GM21529 (cell line): ENCODE measurements around the gene RBMS3.

Experiments used
- ATAC-seq: cut with Tn5 transposase; IDR thresholded peaks from one replicate; pipeline ENCODE4 v1.9.1; 2021; ENCODE audit not compliant: unreplicated experiment

RBMS3 gene

DNA sequence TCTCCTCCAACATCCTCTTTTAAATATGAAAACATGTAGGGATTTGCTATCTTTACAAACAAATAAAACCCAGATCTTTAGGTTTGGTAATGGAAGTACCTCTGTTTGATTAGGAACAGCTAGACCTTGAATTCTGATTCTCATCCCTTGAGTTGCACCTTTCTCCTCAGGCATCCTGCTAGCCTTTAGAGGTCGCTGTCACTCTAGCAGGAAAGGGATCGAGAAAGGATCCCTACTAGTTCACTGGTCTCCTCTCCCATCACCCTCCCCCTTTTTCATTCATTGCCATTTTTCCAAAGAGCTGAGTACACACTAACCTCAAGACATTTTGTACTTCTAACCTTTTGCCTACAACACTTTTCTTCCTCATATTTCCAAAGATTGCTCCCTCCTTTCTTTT, 569.8 kb downstream of the RBMS3 start:
- ATAC-seq: no peak

DNA sequence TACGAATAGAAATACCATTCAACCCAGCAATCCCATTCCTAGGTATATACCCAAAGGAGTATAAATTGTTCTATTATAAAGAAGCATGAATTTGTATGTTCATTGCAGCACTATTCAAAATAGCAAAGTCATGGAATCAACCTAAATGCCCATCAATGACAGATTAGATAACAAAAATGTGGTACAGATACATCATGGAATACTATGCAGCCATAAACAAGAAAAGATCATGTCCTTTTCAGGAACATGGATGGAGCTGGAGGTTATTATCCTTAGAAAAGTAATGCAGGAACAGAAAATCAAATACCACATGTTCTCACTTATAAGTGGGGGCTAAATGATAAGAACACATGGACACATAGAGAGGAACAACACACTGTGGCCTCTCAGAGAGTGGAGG, 571.9 kb downstream of the RBMS3 start:
- no peak for ATAC-seq

DNA sequence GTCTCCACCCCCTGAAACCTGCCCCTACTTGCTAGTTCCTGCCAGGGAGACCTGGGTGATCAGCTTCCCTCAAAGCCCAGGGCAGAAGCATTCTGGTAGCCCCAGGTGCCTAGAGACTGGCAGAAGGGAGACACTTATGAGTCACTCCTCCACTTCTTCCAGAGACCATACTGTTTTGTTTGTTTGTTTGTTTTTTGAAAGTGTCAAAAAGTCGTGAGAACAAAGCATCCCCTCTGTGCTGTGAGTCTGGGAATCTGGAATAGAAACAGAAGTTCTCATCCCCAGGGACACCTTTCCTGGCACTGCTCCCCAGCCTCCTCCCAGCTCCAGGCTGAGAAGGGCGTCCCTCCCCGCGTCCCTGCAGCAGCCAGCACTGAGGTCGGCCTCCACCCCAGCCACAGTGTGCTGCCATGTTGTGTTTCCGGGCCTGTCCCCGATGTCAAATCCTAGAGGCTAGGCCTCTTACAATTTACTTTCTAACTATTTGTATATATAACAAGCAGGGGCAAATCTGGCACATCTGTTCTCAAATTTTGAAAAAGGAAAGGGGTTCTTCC, 573.0 kb downstream of the RBMS3 start:
- no peak for ATAC-seq

DNA sequence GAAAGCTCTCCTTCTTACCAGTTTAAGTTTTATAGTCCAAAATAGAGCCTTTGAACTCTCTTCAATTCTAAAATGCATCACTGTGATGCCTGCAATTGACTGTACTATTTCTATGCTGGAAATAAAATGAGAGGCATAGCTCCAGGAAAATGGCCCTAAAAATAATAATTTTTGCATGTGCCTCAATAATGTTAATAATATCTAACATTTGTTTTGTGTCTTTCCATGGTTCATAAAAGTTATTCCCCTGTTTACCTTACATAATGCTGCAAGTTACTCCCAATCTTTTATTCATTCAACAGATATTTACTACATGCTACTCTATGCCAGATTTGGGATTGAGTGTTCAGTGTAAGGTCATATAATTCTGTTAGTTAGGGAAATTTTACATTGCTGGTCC, 574.0 kb downstream of the RBMS3 start:
- ATAC-seq: no peak

DNA sequence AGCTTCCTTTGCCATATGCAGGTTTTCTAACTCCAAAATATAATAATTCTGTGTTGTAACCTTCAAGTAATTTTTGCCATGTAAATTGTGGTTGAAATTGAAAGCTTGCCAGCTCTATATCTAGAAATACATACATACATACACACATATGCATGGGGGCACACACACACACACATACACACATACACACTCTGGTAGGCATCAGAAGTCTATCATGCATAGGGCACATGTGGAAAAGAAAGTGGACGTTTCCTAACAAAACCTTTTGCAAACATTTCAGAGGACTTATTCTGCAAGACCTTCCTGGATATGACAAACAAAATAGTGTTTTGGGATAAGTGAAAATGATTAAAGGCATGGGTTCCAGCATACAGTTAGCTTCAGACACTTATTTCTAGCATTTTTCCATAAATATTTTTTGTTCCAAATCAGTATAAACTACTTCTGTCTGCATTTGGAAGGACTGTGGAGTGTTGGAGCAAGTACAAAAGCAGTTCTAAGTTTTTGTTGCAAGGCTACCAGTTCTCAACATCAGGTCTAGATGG, 578.9 kb downstream of the RBMS3 start:
- no peak for ATAC-seq

DNA sequence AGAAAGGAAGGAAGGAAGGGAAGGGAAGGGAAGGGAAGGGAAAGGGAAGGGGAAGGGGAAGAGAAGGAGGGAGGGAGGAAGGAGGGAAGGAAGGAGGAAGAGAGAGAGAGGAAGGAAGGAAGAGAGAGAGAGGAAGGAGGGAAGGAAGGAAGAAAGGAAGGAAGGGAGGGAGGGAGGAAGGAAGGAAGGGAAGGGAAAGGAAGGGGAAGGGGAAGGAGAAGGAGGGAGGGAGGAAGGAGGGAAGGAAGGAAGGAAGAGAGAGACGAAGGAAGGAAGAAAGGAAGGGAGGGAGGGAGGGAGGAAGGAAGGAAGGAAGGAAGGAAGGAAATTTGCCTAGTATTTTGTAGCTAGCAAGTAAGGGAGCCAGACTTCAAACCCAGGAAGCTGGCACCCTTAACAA, 583.9 kb downstream of the RBMS3 start:
- ATAC-seq: no peak

DNA sequence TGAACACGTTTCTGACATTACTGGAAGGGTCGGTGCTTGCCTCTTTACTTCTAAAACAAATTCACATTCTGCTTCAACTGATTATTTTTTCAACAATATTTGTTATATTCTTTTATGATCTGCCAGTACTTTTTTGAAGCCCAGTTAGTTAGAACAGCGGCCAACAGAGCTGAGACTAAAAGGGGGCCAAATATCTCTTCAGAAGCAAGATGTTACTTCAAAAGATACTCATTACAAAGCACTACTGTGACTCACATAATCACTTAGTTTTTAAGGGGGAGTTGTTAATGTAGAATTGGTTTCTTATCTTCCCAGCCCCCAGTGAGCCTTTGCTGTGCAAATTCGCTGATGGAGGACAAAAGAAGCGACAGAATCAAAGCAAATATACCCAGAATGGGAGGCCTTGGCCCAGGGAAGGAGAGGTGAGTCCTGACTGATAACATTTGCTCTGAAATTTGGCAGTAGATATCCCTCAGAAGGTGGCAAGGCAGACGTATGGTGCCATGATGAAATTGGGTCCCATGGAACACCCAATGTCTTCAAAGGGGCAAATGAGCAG, 587.8 kb downstream of the RBMS3 start:
- no peak for ATAC-seq

DNA sequence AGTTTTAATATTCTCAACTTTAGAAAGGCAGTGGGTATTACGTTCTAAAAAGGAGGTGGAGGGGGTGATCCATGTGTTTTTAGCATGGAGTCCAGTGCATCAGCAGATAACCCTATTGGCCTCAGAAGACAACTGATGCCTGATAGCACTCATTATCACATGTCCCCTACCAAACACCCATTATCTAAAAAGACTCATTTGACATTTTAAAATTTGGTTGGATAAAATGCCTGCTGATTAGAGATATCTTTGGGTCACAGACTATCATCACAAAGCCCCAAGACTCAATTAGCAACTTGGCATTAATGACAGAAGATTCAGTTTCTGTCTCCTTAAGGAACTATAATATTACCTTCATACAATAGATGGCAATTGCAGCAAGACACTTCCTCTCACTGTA, 589.3 kb downstream of the RBMS3 start:
- ATAC-seq: no peak

DNA sequence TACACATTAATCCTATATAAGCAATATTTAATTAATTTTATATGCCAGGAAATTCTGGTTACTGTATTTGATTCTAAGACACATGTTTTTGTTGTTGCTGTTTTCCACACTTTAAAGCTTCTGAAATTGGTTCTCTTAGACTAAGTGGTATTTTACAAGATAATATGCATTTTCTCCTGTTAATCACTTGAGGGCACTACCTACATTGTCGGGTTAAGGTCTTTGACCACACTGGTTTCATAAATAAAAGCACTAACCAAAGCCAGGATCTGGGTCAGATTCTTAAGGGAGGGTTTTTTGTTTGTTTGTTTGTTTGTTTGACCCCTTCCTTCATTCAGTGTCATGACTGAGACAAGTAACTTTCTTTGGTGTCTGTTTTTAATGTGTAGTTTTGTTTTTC, 590.2 kb downstream of the RBMS3 start:
- no peak for ATAC-seq

DNA sequence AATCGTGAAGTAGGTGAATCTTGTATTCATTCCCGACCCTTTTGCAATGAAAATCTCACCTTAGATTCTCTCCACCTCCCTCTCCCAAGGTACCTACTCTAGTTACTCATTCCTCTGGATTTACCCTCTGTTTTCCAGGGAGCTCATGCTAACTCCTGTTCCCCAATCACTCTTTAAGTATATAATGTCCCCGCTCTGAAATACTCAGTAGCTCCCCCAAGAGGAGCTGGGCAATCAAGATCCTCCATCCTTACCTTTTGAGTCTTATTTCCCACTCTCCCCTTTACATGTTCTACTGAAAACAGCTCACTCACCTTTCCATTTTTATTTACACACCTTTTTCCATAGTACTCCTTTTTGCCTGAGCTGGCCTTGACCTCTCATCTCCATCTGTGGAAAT, 599.9 kb downstream of the RBMS3 start:
- ATAC-seq: no peak

DNA sequence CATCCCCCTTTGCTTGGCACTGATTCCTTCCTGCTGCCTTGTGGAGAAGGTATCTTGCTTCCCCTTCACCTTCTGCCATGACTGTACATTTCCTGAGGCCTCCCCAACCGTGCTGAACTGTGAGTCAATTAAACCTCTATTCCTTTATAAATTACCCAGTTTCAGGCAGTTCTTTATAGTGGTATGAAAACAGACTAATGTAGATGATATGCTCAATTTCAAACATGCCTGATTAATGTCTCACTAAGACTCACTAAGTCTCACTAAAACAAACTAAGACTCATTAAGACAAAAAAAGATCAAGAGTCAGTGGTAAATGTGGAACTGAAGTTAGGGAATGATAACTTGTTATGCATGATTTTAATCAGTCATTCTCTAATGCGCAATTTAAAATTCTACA, 606.6 kb downstream of the RBMS3 start:
- ATAC-seq: no peak

DNA sequence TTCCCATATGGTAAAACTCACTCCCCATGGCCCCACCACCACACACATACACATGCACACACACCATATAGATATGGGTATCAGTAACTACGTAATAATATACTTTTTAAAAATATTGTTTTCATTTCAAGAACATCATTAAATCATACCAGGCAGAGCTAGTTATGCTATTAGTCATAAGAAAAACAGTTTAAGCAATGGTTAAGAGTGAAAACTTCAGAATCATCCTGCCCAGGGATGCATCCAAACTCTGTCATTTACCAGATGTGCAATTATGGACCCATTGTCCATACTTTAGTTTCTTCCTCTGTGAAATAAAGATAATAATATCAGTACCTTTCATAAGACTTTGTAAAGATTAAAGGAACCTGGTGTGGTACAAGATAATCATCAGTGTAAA, 608.3 kb downstream of the RBMS3 start:
- no peak for ATAC-seq

DNA sequence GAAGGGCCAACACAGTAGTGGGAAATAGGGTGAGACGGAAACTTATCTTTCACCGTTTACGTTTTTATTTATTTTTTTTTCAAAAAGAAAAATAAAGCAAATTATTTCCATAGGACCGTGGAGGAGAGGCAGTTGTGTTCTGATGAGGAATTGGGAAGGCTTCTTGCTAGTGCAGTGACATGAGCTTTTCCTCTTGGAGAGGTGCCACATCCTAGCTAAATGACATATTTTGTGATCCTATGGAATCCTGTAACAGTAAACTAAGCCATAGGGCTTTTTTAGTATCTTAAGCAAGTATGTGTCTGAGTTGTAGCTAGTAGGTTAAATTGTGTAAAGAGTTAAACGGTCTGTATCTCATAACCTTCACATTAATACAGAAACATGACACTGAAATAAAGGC, 609.9 kb downstream of the RBMS3 start:
- no peak for ATAC-seq

DNA sequence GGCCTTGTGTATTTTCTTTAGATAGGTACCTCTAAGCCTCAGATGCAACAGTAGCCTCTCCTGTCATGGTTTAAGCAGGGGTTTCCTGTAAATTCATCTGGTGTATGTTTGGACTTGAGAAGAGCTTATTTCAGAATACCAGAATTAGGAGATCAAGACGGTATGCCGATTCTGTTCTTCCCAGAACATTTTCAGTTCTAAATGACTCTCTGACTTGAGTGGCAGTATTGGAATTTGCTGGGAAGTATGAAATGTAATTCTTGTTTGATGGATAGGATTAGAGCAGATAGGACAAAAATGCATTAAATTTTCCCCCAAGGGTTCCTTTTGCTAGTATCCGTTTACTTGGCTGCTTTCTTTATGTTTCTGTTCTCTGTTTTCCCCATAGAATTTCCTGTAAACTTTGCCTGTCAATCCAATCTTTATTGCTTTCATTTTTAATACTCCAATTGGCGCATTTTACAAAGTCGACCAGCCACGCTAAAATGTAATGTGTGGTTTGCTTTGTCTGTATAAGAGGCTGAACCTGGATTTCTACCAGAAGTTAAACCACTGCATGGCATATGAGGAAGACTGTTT, 612.2 kb downstream of the RBMS3 start:
- ATAC-seq: no peak

DNA sequence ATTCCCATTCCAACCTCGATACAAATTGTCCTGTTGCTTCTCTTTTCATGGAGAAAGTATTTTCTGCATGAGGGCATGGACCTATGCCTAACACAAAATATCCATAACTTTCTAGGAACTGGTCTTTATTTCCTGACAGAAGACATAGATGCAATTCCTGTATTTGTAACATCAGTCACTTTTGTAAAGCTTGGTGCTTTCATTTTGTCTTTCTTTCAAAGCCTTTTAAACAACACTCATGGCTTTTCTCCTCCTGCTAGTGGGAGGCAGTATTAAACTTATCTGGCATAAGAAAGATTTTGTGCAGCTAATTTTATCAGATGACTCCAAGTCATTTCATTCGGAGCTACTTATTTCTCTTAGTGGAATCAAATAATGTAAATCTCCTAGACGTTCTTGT, 616.0 kb downstream of the RBMS3 start:
- ATAC-seq: no peak

DNA sequence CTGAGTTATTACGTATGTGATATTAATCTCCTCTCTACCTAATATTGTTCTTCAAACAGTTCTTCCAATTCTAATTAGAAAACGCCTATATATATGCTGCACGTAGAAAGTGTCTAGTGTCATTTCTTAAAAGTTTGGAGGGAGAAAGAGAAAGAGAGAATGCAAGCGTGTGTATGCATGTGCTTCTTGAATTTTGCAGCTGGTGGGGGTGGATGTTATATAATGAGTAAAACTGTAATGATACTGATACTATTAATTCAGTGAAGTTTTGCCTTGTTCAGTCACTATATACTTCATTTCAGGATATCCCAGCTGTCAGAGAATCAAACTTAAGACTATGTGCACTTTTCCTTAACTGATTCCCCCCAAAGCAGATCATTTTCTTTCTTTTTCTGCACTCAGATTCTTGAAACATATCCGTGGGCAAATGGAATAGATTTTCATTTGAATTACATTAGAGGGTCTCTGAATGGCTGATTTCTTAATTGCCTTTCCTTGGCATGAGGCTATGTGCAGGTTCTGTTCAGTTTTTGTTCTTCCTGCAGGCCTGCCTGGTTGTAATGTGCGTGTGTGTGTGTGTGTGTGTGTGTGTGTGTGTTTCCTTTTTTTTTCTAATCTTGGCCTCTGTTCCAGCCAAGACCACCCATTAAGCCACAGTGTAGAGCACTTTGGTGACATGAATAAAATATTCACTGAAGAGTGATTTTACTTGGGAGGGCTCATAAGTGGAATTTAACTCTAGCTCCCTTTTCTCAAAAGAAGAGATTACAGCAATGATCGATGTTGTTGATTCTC, 617.5 kb downstream of the RBMS3 start:
- ATAC-seq: no peak

DNA sequence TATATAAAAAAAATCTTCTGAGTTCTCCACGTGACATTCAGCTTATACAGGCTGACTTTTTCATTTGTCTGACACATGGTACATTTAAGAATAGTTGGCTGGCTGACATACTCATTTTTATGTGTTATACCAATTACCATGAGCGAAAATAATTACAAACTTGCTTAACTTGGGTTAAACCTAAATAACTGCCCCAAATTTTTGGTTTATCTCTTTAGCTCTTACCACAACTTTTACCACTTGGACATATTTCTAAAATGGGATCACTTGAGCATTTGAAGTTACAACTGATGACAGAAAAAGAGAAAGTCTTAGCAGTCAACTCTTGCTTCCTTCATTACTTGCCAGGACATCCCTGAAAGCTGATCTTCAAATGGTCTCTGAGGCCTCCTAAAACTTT, 618.1 kb downstream of the RBMS3 start:
- no peak for ATAC-seq

DNA sequence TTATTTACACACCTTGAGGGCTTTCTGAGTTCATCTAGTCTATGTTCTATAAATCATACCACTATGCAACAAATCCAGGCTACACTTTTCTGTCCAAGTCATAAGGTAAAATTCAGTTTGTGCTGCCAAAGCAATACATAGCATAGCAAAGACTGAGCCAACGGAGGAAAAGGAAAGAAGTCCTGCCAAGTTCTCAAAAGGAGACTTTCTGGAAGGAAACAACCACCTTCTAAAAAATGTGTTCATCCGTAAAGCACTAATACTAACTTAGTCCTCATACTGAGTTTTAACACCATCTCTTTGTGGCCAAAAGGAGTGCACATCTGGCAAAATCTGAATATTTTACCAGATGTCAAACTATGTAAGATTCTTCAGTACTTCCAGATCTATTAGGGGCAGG, 620.2 kb downstream of the RBMS3 start:
- ATAC-seq: no peak

DNA sequence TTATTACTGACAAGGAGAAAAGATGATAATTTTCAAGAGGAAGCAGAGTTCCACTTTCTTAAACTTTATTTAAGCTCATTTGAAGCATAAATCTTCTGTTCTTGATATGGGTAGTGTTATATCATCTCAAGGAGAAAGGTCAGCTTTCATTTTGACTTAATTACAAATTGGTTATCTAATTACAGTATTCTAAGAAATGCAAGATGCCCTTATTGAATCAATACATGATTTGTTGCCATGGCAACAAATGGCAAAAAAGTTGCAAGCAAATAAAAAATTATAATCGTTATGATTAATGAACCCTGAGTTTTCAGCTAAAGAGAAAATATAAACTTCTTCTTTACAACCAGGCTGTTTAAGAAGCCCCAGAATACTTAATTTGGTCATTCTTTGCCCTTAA, 622.7 kb downstream of the RBMS3 start:
- ATAC-seq: no peak

DNA sequence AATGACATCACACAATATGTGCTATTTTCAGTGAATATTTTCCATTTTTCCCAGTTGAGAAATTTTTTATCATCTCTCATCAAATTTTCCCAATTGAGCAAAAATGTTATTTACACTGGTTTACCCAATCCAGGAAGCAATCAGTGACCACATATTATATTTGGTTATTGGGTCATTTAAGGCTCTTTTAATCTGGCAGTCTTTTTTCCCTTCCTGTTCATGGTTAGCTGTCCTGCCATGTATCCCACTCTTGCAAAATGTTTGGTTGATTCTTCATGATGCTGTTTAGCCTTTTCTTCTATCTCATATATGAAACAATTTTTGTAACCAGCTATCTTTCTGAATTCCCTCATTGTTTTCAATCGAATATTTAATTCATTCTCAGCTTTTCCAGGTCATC, 626.0 kb downstream of the RBMS3 start:
- no peak for ATAC-seq

DNA sequence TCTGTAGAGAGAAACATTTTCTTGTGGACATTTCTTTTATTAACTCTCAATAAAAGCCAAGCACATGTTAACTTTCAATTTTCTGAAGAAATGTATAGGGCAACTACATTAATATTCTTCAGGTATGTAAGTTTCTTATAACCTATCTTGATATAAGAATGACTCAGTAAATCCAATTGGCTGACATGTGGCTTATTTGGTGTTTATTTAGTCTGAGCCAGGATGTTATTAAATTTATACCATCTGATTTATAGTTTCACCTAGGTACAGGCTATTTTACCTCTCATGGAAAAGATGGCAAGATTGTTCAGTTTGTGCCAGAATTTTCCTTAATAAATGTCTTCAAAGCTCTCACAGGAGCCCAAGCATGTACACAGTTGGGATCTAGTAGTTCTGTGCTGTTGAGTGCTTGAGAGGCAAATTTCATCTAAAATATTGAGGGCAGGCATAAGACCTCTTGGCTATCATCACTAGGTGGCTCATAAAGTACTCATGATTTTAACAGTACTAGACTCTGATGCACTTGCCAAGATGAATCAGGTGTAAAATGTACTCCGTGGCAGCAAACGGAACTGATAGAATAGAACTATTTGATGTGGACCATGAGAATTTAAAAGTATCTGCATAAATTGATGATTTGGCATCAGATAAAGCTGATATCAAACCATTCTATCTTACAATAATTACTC, 631.9 kb downstream of the RBMS3 start:
- no peak for ATAC-seq
